Transverse colon (tissue), 3 donors: ENCODE data around the gene IGF2BP3.

Source experiments
- POLR2A ChIP-seq: fragments of 450-650 bp; IDR thresholded peaks from one replicate; pipeline ENCODE4 v1.6.1; 2016; ENCODE audit warnings: antibody characterized with exemption, mild to moderate bottlenecking, moderate library complexity
- TF ChIP-seq, protein P1 (sequence below), 5 experiments: fragments of 200-600 bp in 3 of 5; fragments of 450-650 bp in 2 of 5; sonication (generic) in 3 of 5; IDR thresholded peaks; 1 replicate in 2 of 5; 2 replicates in 3 of 5; pipeline ENCODE4 v1.5.1; 2016 to 2017; ENCODE audit warnings: antibody characterized with exemption in 5 of 5, inconsistent platforms in 3 of 5, mild to moderate bottlenecking in 2 of 5, moderate library complexity in 1 of 5

- TF ChIP-seq, protein P1, sequence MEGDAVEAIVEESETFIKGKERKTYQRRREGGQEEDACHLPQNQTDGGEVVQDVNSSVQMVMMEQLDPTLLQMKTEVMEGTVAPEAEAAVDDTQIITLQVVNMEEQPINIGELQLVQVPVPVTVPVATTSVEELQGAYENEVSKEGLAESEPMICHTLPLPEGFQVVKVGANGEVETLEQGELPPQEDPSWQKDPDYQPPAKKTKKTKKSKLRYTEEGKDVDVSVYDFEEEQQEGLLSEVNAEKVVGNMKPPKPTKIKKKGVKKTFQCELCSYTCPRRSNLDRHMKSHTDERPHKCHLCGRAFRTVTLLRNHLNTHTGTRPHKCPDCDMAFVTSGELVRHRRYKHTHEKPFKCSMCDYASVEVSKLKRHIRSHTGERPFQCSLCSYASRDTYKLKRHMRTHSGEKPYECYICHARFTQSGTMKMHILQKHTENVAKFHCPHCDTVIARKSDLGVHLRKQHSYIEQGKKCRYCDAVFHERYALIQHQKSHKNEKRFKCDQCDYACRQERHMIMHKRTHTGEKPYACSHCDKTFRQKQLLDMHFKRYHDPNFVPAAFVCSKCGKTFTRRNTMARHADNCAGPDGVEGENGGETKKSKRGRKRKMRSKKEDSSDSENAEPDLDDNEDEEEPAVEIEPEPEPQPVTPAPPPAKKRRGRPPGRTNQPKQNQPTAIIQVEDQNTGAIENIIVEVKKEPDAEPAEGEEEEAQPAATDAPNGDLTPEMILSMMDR (IDR thresholded peaks at IDR 0.05) = no peak
- TF ChIP-seq POLR2A = no peak
Observed at GRCh38 chr7:23419845-23420244, 50.4 kb downstream of the IGF2BP3 start.
